Endothelial cell of umbilical vein (primary cell): Measurements from ENCODE around the gene CLSTN2. TPM values are rescaled to one million over a fixed set of nuclear protein-coding genes. Genes with fewer than 3 reads are reported as not detected.

ENCODE experiments used
- BruUV-seq: library from RNA; stranded (reverse); fragments of 400-500 nt; replicated peaks from 2 replicates; lab custom pipeline; 2021; lab: Mats Ljungman, UMichigan
- CTCF ChIA-PET: fragments of 300-600, 350-600 bp; sonication (Branson Sonifier 250); formaldehyde crosslinking; loops from one replicate; lab custom pipeline; 2021; ENCODE audit warnings: antibody characterized with exemption, inconsistent platforms; lab: Charles Lee
- POLR2A ChIA-PET: fragments of 300-600, 350-600 bp; sonication (Branson Sonifier 250); formaldehyde crosslinking; loops from one replicate; lab custom pipeline; 2021; ENCODE audit warnings: antibody characterized with exemption, inconsistent platforms; lab: Charles Lee
- DNase-seq: peaks from one replicate; pipeline ENCODE4 v3.0.0-alpha.2; 2011; ENCODE audit warnings: low read depth, low spot score
- FAIRE-seq: peaks from 2 replicates; lab custom pipeline; 2011; peaks lifted over from hg19 to GRCh38; lab: Jason Lieb, UNC
- H2AFZ ChIP-seq: 2 replicates; pipeline ENCODE4 v1.6.0; 2012; ENCODE audit warnings: low read depth, low read length, control low read depth, inconsistent platforms
- H3K27ac ChIP-seq: 2 replicates; pipeline ENCODE4 v1.5.1; 2011; ENCODE audit warnings: low read depth, mild to moderate bottlenecking, control low read depth, low read length, moderate library complexity; ENCODE audit not compliant: insufficient read depth
- H3K27me3 ChIP-seq, 2 experiments: 2 replicates each; pipeline versions ENCODE4 v1.6.0 to v1.6.1; 2011; ENCODE audit warnings: low read length in 2 of 2, mixed read lengths in 1 of 2; ENCODE audit not compliant: control insufficient read depth in 2 of 2, insufficient read depth in 2 of 2
- H3K36me3 ChIP-seq, 2 experiments: 2 replicates in 1 of 2; 3 replicates in 1 of 2; pipeline ENCODE4 v1.5.1; 2011; ENCODE audit warnings: low read length in 2 of 2, mild to moderate bottlenecking in 1 of 2, moderate library complexity in 1 of 2; ENCODE audit not compliant: control insufficient read depth in 2 of 2, insufficient read depth in 2 of 2; ENCODE audit errors: extremely low read depth in 1 of 2
- H3K4me1 ChIP-seq: 3 replicates; pipeline ENCODE4 v1.5.1; 2011; ENCODE audit warnings: mild to moderate bottlenecking, low read length; ENCODE audit not compliant: control insufficient read depth, insufficient read depth; ENCODE audit errors: extremely low read depth
- H3K4me2 ChIP-seq: 2 replicates; pipeline ENCODE4 v1.6.1; 2011; ENCODE audit warnings: low read length, control low read depth, mixed read lengths; ENCODE audit not compliant: insufficient read depth
- H3K4me3 ChIP-seq, 3 experiments: fragments of 200-600 bp in 1 of 3; sonication (generic), shearing (Covaris generic) in 1 of 3; replicated peaks in 1 of 3; 2 replicates each; pipeline ENCODE4 v1.5.1; 2011 to 2016; ENCODE audit warnings: control low read depth in 3 of 3, low read length in 3 of 3, mild to moderate bottlenecking in 2 of 3, inconsistent platforms in 1 of 3, low read depth in 1 of 3, moderate library complexity in 1 of 3; ENCODE audit not compliant: insufficient read depth in 1 of 3
- H3K79me2 ChIP-seq: 2 replicates; pipeline ENCODE4 v1.6.0; 2012; ENCODE audit warnings: low read length, inconsistent platforms; ENCODE audit not compliant: control insufficient read depth, insufficient read depth
- H3K9ac ChIP-seq: replicated peaks from 2 replicates; pipeline ENCODE3; 2011; ENCODE audit warnings: low read length, control low read depth; ENCODE audit not compliant: insufficient read depth; ENCODE audit errors: extremely low read depth
- H3K9me1 ChIP-seq: replicated peaks from 3 replicates; pipeline ENCODE4 v1.6.0; 2011; ENCODE audit warnings: mild to moderate bottlenecking, low read length; ENCODE audit not compliant: control insufficient read depth, insufficient read depth; ENCODE audit errors: extremely low read depth
- H3K9me3 ChIP-seq: replicated peaks from 2 replicates; pipeline ENCODE4 v1.5.1; 2012; ENCODE audit warnings: low read length, inconsistent platforms; ENCODE audit not compliant: control insufficient read depth, insufficient read depth
- H4K20me1 ChIP-seq: replicated peaks from 2 replicates; pipeline ENCODE3; 2011; ENCODE audit warnings: mild to moderate bottlenecking, low read length; ENCODE audit not compliant: control insufficient read depth, insufficient read depth; ENCODE audit errors: extremely low read depth
- EZH2 ChIP-seq: IDR thresholded peaks from 2 replicates; pipeline ENCODE4 v1.6.1; 2012; ENCODE audit warnings: borderline replicate concordance, low read depth, mild to moderate bottlenecking, moderate library complexity, low read length, inconsistent platforms; ENCODE audit not compliant: severe bottlenecking
- FOS ChIP-seq: IDR thresholded peaks from 2 replicates; pipeline ENCODE4 v1.6.1; 2011; ENCODE audit warnings: mild to moderate bottlenecking, low read length, moderate library complexity, borderline replicate concordance; ENCODE audit not compliant: insufficient read depth
- GATA2 ChIP-seq: IDR thresholded peaks from 2 replicates; pipeline ENCODE4 v1.7.0; 2011; ENCODE audit warnings: low read depth, mild to moderate bottlenecking, moderate library complexity, mixed read lengths, low read length; ENCODE audit not compliant: insufficient read length, insufficient read depth
- JUN ChIP-seq: IDR thresholded peaks from 2 replicates; pipeline ENCODE4 v1.6.1; 2011; ENCODE audit warnings: borderline replicate concordance, low read depth; ENCODE audit not compliant: insufficient read length, insufficient read depth
- MYC ChIP-seq: IDR thresholded peaks from one replicate; pipeline ENCODE4 v1.6.1; 2011; ENCODE audit warnings: mild to moderate bottlenecking, low read depth, low read length
- POLR2A ChIP-seq: IDR thresholded peaks from 2 replicates; pipeline ENCODE4 v1.6.1; 2012; ENCODE audit warnings: low read depth, mild to moderate bottlenecking, control low read depth, low read length
- POLR2AphosphoS5 ChIP-seq: IDR thresholded peaks from 2 replicates; pipeline ENCODE4 v1.6.1; 2012; ENCODE audit warnings: low read depth, mild to moderate bottlenecking, control low read depth, low read length, moderate library complexity; ENCODE audit not compliant: insufficient read depth
- dilution Hi-C: fragments of 300-500 bp; cut with MboI; formaldehyde crosslinking; loops from one replicate; pipeline ENCODE4 v1.15.0; 2019; ENCODE audit warnings: low sequenced_read_pairs; ENCODE audit not compliant: extremely low pct_ligation_motif_present
- intact Hi-C: fragments of 100-400 bp; cut with micrococcal nuclease; formaldehyde crosslinking; loops from one replicate; pipeline ENCODE4 v1.10.0; 2022
- polyA plus RNA-seq, 4 experiments: library from polyadenylated mRNA; depleted of rRNA in 3 of 4; stranded (reverse) in 3 of 4; unstranded in 1 of 4; fragments of >200 nt; gene quantifications; 2 replicates each; pipeline versions ENCODE4 v1.2.1 to v1.2.3, GENCODE V29; 2011 to 2012; ENCODE audit warnings: missing spikeins in 1 of 4
- total RNA-seq: library from RNA; stranded (reverse); gene quantifications from 2 replicates; pipeline ENCODE4 v1.2.3, GENCODE V29; 2021
- TF ChIP-seq, protein P1 (sequence below): IDR thresholded peaks from 2 replicates; pipeline ENCODE4 v1.6.1; 2011; ENCODE audit not compliant: insufficient read depth, insufficient read length
- TF ChIP-seq, protein P2 (sequence below), 2 donors: IDR thresholded peaks; 1 replicate in 1 of 2; 2 replicates in 1 of 2; pipeline ENCODE4 v1.5.1; 2011; ENCODE audit warnings: low read length in 2 of 2, mild to moderate bottlenecking in 2 of 2, moderate library complexity in 2 of 2, control low read depth in 1 of 2, inconsistent platforms in 1 of 2, low read depth in 1 of 2; ENCODE audit not compliant: insufficient read depth in 1 of 2; ENCODE audit errors: extremely low read depth in 1 of 2

Gene CLSTN2
- total and polyA plus RNA-seq, 2 donors (not counting 3 experiments of a cell fraction or from before 2014, with no cell fraction given) = 0.26 to 0.38 TPM

DNA sequence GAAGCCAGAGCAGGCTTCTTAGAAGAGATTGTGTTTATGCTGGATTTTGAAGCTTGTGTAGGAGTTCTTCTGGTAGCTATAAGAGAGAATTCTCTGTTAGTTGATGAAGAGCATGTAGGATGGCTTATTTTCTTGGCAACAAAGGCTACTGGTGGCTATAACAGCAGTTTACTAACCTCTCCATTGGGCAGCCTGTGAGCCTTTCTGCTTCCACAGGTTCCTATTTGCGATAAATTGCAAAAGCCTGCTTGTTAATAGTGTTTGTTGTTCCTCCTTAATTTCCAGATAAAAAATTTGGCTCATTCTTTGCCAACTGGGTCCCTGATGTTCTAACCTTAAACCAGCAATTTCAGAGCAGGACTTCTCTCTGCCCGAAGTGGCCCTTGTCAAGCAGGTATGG is 452.3 kb downstream of the CLSTN2 start:
- H3K9me1 ChIP-seq = no peaks in the 10 kb centered on the region
- TF ChIP-seq, protein P1, sequence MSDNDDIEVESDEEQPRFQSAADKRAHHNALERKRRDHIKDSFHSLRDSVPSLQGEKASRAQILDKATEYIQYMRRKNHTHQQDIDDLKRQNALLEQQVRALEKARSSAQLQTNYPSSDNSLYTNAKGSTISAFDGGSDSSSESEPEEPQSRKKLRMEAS = no peak
- TF ChIP-seq GATA2 (no peak), MYC (no peak), JUN (no peak), EZH2 (no peak), POLR2A (no peak), FOS (no peak), POLR2AphosphoS5 (no peak)
- TF ChIP-seq, protein P2, sequence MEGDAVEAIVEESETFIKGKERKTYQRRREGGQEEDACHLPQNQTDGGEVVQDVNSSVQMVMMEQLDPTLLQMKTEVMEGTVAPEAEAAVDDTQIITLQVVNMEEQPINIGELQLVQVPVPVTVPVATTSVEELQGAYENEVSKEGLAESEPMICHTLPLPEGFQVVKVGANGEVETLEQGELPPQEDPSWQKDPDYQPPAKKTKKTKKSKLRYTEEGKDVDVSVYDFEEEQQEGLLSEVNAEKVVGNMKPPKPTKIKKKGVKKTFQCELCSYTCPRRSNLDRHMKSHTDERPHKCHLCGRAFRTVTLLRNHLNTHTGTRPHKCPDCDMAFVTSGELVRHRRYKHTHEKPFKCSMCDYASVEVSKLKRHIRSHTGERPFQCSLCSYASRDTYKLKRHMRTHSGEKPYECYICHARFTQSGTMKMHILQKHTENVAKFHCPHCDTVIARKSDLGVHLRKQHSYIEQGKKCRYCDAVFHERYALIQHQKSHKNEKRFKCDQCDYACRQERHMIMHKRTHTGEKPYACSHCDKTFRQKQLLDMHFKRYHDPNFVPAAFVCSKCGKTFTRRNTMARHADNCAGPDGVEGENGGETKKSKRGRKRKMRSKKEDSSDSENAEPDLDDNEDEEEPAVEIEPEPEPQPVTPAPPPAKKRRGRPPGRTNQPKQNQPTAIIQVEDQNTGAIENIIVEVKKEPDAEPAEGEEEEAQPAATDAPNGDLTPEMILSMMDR (IDR thresholded peaks at IDR 0.05; ENCODE audit: extremely low read depth in 1 of 2, insufficient read depth in 1 of 2, low read depth in 1 of 2, low read length in 2 of 2) = no peak
- no peaks in the 10 kb centered on the region for H3K9me3 ChIP-seq
- no peaks in the 10 kb centered on the region for H3K27me3 ChIP-seq
- ChIA-PET POLR2A (no interaction called here), CTCF (no interaction called here)
- H3K79me2 ChIP-seq = no peaks in the 10 kb centered on the region
- no peak overlapping the region for H3K4me2 ChIP-seq
- no peaks in the 10 kb centered on the region for H4K20me1 ChIP-seq
- DNase-seq (no peak), FAIRE-seq (no peak)
- H3K4me3 ChIP-seq = no peak overlapping the region
- H3K36me3 ChIP-seq = no peaks in the 10 kb centered on the region
- intact Hi-C loops = no loop called here
- dilution Hi-C loops = no loop called here
- no TSS peak for BruUV-seq
- no peaks in the 10 kb centered on the region for H3K4me1 ChIP-seq
- H3K9ac ChIP-seq = no peak overlapping the region
- no peak overlapping the region for H2AFZ ChIP-seq
- H3K27ac ChIP-seq = no peak overlapping the region
